ENCODE measurements around the gene MAGI2.

- TF ChIP-seq POLR2A (IDR thresholded peaks at IDR 0.05; ENCODE audit: low read length) (no peak), GATA1 (IDR thresholded peaks at IDR 0.05; ENCODE audit: low read depth, low read length) (no peak)
These were observed 357.1 kb downstream of the MAGI2 start for GRCh38 chr7:79096361-79096805.
